ENCODE measurements around the gene OSBPL3.
"Not testable (repeated sequence)": the region's sequence is repeated elsewhere in the genome, so short reads cannot be mapped to it uniquely, and the experiment has no call there.

DNA sequence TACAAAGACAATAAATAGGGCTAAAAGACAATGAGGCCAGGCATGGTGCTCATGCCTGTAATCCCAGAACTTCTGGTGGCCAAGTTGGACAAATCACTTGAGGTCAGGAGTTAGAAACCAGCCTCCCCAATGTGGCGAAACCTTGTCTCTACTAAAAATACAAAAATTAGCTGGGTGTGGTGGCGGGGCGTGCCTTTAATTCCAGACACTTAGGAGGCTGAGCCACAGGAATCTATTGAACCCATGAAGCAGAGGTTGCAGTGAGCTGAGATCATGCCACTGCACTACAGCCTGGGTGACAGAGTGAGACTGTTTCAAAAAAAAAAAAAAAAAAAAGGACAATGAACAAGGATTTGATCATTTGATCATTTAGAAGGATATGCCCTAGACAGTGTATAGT is 32.7 kb upstream of the OSBPL3 start:
- TF ChIP-seq EZH2 (IDR thresholded peaks at IDR 0.05); RAD21 (IDR thresholded peaks at IDR 0.05; ENCODE audit: low read depth); FOSL1 (IDR thresholded peaks at IDR 0.05; ENCODE audit: low read depth); POLR2A (IDR thresholded peaks at IDR 0.05; ENCODE audit: borderline replicate concordance, extremely low read depth, insufficient read depth, insufficient read length); CTCF (IDR thresholded peaks at IDR 0.05 in 2 of 3, conservative IDR thresholded peaks at IDR 0.05 in 1 of 3; ENCODE audit: borderline replicate concordance in 1 of 3, insufficient read depth in 1 of 3, low read depth in 2 of 3, low read length in 2 of 3); YY1 (IDR thresholded peaks at IDR 0.05; ENCODE audit: extremely low read depth, insufficient replicate concordance, low read depth, low read length); ZFX (IDR thresholded peaks at IDR 0.05); ATF3 (IDR thresholded peaks at IDR 0.05); POLR2AphosphoS5 (IDR thresholded peaks at IDR 0.05; ENCODE audit: low read depth, low read length): not testable (repeated sequence)
- TF ChIP-seq, protein P1, sequence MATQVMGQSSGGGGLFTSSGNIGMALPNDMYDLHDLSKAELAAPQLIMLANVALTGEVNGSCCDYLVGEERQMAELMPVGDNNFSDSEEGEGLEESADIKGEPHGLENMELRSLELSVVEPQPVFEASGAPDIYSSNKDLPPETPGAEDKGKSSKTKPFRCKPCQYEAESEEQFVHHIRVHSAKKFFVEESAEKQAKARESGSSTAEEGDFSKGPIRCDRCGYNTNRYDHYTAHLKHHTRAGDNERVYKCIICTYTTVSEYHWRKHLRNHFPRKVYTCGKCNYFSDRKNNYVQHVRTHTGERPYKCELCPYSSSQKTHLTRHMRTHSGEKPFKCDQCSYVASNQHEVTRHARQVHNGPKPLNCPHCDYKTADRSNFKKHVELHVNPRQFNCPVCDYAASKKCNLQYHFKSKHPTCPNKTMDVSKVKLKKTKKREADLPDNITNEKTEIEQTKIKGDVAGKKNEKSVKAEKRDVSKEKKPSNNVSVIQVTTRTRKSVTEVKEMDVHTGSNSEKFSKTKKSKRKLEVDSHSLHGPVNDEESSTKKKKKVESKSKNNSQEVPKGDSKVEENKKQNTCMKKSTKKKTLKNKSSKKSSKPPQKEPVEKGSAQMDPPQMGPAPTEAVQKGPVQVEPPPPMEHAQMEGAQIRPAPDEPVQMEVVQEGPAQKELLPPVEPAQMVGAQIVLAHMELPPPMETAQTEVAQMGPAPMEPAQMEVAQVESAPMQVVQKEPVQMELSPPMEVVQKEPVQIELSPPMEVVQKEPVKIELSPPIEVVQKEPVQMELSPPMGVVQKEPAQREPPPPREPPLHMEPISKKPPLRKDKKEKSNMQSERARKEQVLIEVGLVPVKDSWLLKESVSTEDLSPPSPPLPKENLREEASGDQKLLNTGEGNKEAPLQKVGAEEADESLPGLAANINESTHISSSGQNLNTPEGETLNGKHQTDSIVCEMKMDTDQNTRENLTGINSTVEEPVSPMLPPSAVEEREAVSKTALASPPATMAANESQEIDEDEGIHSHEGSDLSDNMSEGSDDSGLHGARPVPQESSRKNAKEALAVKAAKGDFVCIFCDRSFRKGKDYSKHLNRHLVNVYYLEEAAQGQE (IDR thresholded peaks at IDR 0.05; ENCODE audit: low read depth): not testable (repeated sequence)
- TF ChIP-seq, protein P2, sequence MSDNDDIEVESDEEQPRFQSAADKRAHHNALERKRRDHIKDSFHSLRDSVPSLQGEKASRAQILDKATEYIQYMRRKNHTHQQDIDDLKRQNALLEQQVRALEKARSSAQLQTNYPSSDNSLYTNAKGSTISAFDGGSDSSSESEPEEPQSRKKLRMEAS (IDR thresholded peaks at IDR 0.05): not testable (repeated sequence)

Data from HCT116 (cell line).